SK-N-SH (cell line): ENCODE results near the gene DCAF6.

Source experiments
- CTCF ChIP-seq: fragments of 200-600 bp; sonication (generic); IDR thresholded peaks from 2 replicates; pipeline ENCODE4 v1.6.1; 2017; ENCODE audit warnings: antibody characterized with exemption, mild to moderate bottlenecking, moderate library complexity
- JUND ChIP-seq: IDR thresholded peaks from 2 replicates; pipeline ENCODE4 v1.4.0; 2012
- POLR2AphosphoS5 ChIP-seq: IDR thresholded peaks from 2 replicates; pipeline ENCODE4 v1.6.1; 2012; ENCODE audit warnings: low read depth, low read length
- RAD21 ChIP-seq: IDR thresholded peaks from 2 replicates; pipeline ENCODE4 v1.6.1; 2012; ENCODE audit warnings: mild to moderate bottlenecking, low read length
- RCOR1 ChIP-seq: fragments of 150-350 bp; IDR thresholded peaks from 2 replicates; pipeline ENCODE4 v1.6.1; 2017; ENCODE audit warnings: antibody characterized with exemption, low read length
- SIN3A ChIP-seq: IDR thresholded peaks from 2 replicates; pipeline ENCODE4 v1.6.1; 2012; ENCODE audit warnings: low read depth, mild to moderate bottlenecking, low read length, moderate library complexity, borderline replicate concordance
- TCF12 ChIP-seq: IDR thresholded peaks from 2 replicates; pipeline ENCODE4 v1.4.0; 2012
- USF2 ChIP-seq: fragments of 150-350 bp; IDR thresholded peaks from 2 replicates; pipeline ENCODE4 v1.6.1; 2017; ENCODE audit warnings: antibody characterized with exemption, low read length, low read depth, borderline replicate concordance

GRCh38 chr1:168005529-168005928 is 69.0 kb downstream of the DCAF6 start:
- TF ChIP-seq USF2: no peak
- no peak for TF ChIP-seq CTCF
- no peak for TF ChIP-seq RAD21
- TF ChIP-seq POLR2AphosphoS5: no peak
- no peak for TF ChIP-seq SIN3A
- no peak for TF ChIP-seq TCF12
- no peak for TF ChIP-seq RCOR1
- no peak for TF ChIP-seq JUND
